ENCODE measurements around the gene PROCA1.
"Not testable (repeated sequence)": the region's sequence is repeated elsewhere in the genome, so short reads cannot be mapped to it uniquely, and the experiment has no call there.

Gene PROCA1

DNA sequence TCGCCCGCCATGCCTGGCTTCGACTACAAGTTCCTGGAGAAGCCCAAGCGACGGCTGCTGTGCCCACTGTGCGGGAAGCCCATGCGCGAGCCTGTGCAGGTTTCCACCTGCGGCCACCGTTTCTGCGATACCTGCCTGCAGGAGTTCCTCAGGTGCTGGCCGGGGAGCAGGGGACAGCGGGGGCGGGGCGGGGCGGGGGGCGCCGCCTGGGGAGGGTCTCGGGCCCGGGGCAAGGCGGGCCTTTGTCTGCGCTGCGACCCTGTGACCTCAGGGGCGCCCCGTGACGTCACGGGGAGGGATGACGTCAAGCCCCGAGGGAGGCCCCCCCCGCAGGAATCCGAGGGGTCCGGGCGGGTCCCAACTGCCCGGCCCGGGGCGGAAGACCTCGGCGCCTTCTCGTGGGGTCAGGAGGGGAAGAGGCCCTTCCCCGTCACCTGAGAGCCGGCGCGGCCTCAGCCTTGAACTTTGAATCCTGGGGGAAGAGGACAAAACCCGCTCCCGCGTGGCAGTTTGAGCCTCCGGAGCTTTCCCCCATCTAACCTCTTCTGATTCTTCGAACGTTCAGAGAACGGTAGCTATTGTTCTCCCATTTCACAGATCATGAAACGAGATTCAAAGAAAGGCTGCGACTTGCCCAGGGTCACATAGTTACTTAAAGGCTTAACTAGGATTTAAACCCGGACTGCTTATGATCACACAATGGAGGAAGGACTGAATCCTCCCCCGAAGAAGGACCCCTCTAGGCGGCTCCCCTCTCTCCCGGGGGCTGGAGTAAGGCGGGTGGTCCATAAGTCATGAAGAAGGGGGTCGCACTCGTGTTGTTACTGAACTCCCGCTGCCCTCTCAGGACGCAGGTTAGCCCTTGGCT, 32.6 kb upstream of the PROCA1 start:
- DNase-seq, result peak; percentile 42

DNA sequence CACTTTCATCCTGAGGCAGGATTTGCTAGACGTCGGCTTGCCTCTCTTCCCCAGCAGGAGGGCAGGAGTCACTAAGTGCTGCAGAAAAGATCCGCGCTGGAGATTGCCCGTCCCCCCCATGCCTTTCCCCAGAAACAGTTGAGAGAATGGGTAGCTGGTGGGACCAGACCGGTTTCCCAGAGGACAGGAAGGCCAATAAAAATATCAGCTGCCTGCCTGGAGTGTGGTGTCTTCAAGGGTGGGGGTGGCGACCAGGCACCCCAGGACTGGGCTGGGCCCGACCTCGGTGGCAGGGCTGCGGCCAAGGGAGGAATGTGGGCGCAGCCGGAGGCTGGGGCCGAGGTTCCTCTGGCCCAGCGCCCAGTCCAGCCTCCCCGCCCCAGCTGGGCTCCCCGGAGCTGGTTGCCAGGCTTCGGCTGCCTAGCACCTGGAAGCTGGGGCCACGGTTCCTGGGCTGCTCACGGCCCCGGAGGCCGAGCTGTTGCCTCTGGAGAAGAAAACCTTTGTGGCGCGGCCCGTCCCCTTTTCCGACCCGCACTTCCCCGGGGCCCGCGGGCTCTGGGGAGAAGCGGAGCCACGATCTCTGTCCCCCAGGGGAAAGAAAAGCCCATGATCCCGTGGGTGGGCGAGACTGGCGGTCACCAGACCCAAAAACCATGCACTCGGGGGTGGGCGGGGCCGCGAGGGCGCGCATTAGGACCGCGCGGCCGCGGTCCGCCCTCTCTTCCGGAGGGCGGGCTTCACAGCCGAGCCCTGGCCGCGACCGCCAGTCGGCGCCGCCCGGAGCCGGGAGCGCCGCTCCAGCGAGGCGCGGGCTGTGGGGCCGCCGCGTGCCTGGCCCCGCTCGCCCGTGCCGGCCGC, 31.8 kb upstream of the PROCA1 start, which contains the start of gene TRAF4:
TSS of gene TRAF4 (plus strand) at position 769 of the 861 bp plus-strand sequence. CDS start 102 bp downstream, outside the sequence.
- DNase-seq, result peak; percentile 83

- no peak for DNase-seq
Measured at GRCh38 chr17:28741358-28742349, 30.0 kb upstream of the PROCA1 start.

- DNase-seq, result no peak
Measured at GRCh38 chr17:28740406-28741357, 29.0 kb upstream of the PROCA1 start.

GRCh38 chr17:28738680-28739384, 27.1 kb upstream of the PROCA1 start:
- no peak for DNase-seq

DNA sequence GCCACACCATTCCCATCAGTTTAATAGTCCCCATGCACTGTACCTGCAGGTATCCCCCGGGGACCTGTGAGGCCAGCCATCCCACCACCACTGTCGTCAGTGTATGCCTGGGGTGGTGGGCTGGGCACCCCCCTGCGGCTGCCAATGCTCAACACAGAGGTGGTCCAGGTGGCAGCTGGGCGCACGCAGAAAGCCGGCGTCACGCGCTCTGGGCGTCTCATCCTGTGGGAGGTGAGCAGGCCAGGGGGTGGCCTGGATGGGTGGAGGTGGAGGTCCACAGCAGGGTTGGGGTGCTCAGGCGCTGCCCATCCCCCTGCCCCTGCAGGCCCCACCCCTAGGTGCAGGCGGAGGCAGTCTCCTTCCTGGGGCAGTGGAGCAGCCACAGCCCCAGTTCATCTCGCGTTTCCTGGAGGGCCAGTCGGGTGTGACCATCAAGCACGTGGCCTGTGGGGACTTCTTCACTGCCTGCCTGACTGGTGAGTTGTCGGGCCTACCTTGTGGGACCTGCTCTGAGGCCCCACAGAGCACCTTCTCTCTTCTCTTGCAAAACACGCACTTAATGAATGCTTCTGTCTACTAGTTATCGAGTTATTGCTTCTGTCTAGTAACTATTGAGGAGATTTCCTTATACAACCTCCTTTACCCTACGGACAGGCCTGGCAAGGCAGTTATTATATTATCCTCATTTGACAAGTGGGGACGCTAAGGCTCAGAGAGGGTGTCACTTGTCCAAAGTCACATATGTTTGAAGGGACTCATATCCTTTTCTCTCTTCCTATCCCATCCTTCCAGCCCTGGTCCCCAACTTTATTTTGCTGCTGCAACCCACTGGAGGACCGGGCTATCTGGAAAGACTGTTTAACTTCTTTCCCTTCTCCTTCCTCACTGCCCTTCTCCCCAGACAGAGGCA, 26.3 kb upstream of the PROCA1 start:
- DNase-seq, result no peak

DNA sequence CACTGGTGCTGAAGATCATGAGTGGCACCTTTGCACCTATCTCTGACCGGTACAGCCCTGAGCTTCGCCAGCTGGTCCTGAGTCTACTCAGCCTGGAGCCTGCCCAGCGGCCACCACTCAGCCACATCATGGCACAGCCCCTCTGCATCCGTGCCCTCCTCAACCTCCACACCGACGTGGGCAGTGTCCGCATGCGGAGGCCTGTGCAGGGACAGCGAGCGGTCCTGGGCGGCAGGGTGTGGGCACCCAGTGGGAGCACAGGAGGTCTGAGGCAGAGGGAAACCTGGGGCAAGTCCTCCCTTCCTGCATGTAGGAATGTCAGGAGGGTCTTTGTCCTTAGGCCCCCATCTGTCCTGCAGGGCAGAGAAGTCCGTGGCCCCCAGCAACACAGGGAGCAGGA, 25.6 kb upstream of the PROCA1 start:
- no peak for DNase-seq

GRCh38 chr17:28735913-28736769, 24.5 kb upstream of the PROCA1 start:
- DNase-seq, result not testable (repeated sequence)

DNA sequence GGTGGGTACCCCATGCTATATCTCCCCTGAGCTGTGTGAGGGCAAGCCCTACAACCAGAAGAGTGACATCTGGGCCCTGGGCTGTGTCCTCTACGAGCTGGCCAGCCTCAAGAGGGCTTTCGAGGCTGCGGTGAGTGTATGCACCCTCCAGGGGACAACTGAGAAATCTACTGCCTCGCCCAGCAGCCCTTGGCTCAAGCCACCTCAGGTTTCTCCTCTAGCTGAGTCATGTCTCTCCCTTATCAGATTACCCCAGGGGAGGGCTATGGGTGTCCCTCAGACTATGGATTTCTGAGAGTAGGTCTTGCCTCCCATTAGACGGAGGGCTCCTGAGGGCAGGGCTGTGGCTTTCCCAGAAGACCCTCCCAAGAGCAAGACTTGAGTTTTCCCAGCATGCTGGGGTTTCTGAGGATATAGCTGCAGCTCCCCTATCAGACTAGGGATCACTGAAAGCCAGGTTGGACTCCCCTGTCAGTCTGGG, 23.6 kb upstream of the PROCA1 start:
- no peak for DNase-seq

GRCh38 chr17:28734712-28735241, 23.1 kb upstream of the PROCA1 start:
- no peak for DNase-seq

DNA sequence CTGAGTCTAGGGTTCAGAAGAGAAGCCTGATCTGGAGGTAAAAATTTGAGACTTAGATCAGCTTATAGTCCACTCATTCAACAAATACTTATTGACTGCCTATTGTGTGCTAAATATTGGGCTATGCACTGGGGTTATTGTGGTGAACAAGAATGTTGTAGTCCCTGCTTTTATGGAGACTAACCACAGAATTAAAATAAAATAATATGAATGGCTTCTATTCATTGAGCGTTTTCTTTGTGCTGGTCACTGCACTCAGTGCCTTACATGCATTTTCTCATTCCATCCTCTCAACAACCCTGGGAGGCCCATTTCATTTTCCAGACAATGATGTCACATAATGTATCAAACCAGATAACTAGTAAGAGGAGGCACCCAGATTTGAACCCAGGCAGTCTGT, 21.7 kb upstream of the PROCA1 start:
- no peak for DNase-seq

GRCh38 chr17:28729950-28730330, 18.3 kb upstream of the PROCA1 start:
- no peak for DNase-seq

GRCh38 chr17:28728364-28729200, 16.9 kb upstream of the PROCA1 start, which contains the start of gene NEK8:
Gene NEK8 (plus strand): TSS chr17:28728788. CDS start chr17:28728814, 26 bp downstream.
- DNase-seq, result peak; percentile 96

- peak; percentile 97 for DNase-seq
Measured at GRCh38 chr17:28726627-28727491, 15.2 kb upstream of the PROCA1 start.

DNA sequence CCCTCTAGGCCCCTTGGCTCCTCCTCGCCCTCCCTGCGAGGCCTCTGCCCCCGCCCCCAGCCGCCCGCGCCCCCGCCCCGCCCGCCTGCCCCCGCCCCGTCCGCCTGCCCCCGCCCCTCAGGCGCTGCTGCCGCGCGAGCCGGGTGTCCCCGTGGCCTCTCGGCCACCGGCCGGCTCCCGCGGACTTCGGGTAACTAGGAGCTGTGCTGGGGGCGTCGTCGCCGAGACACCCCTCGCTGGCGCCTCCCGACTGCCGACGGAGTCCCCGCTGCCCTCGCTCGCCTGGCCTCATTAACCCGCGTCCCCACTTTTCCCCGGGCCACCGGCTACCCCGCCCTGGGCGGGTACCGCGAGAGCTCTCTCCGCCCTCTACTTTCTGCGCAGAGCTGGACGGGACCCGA, 14.5 kb upstream of the PROCA1 start, which contains the start of gene TLCD1:
TSS of gene TLCD1 (minus strand) at position 8 of the 401 bp plus-strand sequence. CDS start 136 bp downstream, outside the sequence.
- peak; percentile 83 for DNase-seq
